ENCODE results near the gene C2CD4A.
A peak's percentile ranks its signal among the peaks of the same experiment; 100 is the strongest.

Gene C2CD4A

DNA sequence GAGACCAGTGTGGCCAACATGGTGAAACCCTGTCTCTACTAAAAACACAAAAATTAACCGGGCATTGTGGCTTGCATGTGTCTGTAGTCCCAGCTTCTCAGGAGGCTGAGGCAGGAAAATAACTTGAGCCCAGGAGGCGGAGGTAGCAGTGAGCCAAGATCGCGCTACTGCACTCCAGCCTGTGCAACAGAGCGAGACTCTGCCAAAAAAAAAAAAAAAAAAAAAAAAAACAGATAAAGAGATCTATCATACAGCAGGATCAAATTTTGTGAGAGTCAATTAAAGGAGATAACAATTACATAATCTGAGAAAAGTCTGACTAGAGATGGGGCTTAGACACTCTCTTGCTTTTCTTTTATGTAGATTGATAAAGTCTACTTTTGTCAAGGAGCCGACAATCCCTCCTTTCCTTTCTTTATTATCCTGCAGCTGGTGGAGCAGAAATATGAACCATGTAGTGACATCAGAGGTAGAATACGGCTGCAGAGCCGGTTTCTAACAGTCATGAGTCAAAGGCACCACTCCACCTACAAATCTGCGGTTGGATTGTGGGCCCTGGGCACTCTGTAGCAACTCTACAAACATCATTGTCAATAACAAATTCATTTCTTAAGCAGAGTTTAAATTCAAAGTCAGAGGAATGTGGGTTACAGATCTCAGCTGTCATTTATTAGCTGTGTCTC, 9.0 kb downstream of the C2CD4A start:
- ATAC-seq, result peak; percentile 70; the same call in 2 of the 3 replicates

DNA sequence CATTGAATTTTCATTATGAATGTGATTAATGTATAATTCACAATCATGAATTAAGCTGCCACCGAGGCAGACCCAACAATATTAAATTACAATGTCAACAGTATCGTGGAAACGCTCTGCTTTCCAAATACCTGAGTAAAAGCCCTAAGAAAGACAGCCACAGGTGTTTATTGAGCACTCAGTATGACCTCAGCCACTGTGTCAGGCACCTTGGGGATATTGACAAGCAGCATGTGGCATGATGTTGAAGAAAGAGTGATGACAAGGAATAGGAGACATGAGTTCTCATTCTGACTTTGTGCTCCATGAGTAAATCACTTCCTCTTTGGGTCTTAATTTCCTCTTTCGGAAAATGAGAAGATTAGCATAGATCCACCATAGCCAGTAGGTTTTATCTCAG, 12.8 kb downstream of the C2CD4A start:
- TF ChIP-seq CSDC2 (CRISPR knock-in tag; IDR thresholded peaks at IDR 0.05), result no peak
- no peak for TF ChIP-seq ZFP30 (CRISPR knock-in tag; IDR thresholded peaks at IDR 0.05)
- TF ChIP-seq ZNF8 (CRISPR knock-in tag; IDR thresholded peaks at IDR 0.05), result no peak
- no peak for TF ChIP-seq ZC3H10 (CRISPR knock-in tag; IDR thresholded peaks at IDR 0.05)
- no peak for TF ChIP-seq PATZ1 (CRISPR knock-in tag; IDR thresholded peaks at IDR 0.05; ENCODE audit: borderline replicate concordance)
- no peak for TF ChIP-seq BACH2 (CRISPR knock-in tag; IDR thresholded peaks at IDR 0.05; ENCODE audit: borderline replicate concordance)
- no peak for ATAC-seq

More for the DNA sequence above, 9.0 kb downstream of the C2CD4A start:
- TF ChIP-seq ZNF8 (CRISPR knock-in tag; IDR thresholded peaks at IDR 0.05), result no peak
- TF ChIP-seq POU6F1 (CRISPR knock-in tag; IDR thresholded peaks at IDR 0.05; ENCODE audit: borderline replicate concordance, low read depth), result no peak
- TF ChIP-seq TOX (CRISPR knock-in tag; IDR thresholded peaks at IDR 0.05; ENCODE audit: borderline replicate concordance), result no peak
- no peak for TF ChIP-seq TSHZ2 (CRISPR knock-in tag; IDR thresholded peaks at IDR 0.05)
- no peak for TF ChIP-seq ZFP3 (CRISPR knock-in tag; IDR thresholded peaks at IDR 0.05)
- TF ChIP-seq ESRRG (CRISPR knock-in tag; IDR thresholded peaks at IDR 0.05), result no peak
- no peak for TF ChIP-seq ISL1 (CRISPR knock-in tag; IDR thresholded peaks at IDR 0.05)
- TF ChIP-seq BACH2 (CRISPR knock-in tag; IDR thresholded peaks at IDR 0.05; ENCODE audit: borderline replicate concordance), result no peak
- TF ChIP-seq OSR1 (CRISPR knock-in tag; IDR thresholded peaks at IDR 0.05), result no peak

GRCh38 chr15:62083194-62084154, 16.7 kb downstream of the C2CD4A start:
- no peak for ATAC-seq
- no peak for TF ChIP-seq PPARA (CRISPR knock-in tag; IDR thresholded peaks at IDR 0.05; ENCODE audit: borderline replicate concordance)
- no peak for TF ChIP-seq BACH2 (CRISPR knock-in tag; IDR thresholded peaks at IDR 0.05; ENCODE audit: borderline replicate concordance)
- no peak for TF ChIP-seq OSR1 (CRISPR knock-in tag; IDR thresholded peaks at IDR 0.05)
- no peak for TF ChIP-seq ZC3H10 (CRISPR knock-in tag; IDR thresholded peaks at IDR 0.05)
- TF ChIP-seq ZFP30 (CRISPR knock-in tag; IDR thresholded peaks at IDR 0.05), result no peak
- no peak for TF ChIP-seq PATZ1 (CRISPR knock-in tag; IDR thresholded peaks at IDR 0.05; ENCODE audit: borderline replicate concordance)
- no peak for TF ChIP-seq TSHZ2 (CRISPR knock-in tag; IDR thresholded peaks at IDR 0.05)
- TF ChIP-seq ESRRG (CRISPR knock-in tag; IDR thresholded peaks at IDR 0.05), result no peak
- no peak for TF ChIP-seq ZNF8 (CRISPR knock-in tag; IDR thresholded peaks at IDR 0.05)
- no peak for TF ChIP-seq ZNF565 (CRISPR knock-in tag; conservative IDR thresholded peaks at IDR 0.05; ENCODE audit: low read depth)
- no peak for TF ChIP-seq CSDC2 (CRISPR knock-in tag; IDR thresholded peaks at IDR 0.05)
- TF ChIP-seq RARB (CRISPR knock-in tag; IDR thresholded peaks at IDR 0.05), result no peak
- no peak for TF ChIP-seq TCF4 (CRISPR knock-in tag; IDR thresholded peaks at IDR 0.05; ENCODE audit: borderline replicate concordance)
- no peak for TF ChIP-seq GLIS3 (CRISPR knock-in tag; IDR thresholded peaks at IDR 0.05)
- no peak for TF ChIP-seq SNAI2 (CRISPR knock-in tag; IDR thresholded peaks at IDR 0.05)
- TF ChIP-seq ARNTL (CRISPR knock-in tag; IDR thresholded peaks at IDR 0.05; ENCODE audit: borderline replicate concordance, low read depth), result no peak
- TF ChIP-seq ZFP3 (CRISPR knock-in tag; IDR thresholded peaks at IDR 0.05), result no peak
- no peak for TF ChIP-seq CSRNP3 (CRISPR knock-in tag; IDR thresholded peaks at IDR 0.05)
